GM12801 (cell line): ENCODE data around the gene MYL1.

Source experiments
- CTCF ChIP-seq: IDR thresholded peaks from one replicate; pipeline ENCODE4 v1.5.1; 2011; ENCODE audit warnings: control low read depth; ENCODE audit not compliant: insufficient read length; ENCODE audit errors: extremely low read depth

Gene MYL1

DNA sequence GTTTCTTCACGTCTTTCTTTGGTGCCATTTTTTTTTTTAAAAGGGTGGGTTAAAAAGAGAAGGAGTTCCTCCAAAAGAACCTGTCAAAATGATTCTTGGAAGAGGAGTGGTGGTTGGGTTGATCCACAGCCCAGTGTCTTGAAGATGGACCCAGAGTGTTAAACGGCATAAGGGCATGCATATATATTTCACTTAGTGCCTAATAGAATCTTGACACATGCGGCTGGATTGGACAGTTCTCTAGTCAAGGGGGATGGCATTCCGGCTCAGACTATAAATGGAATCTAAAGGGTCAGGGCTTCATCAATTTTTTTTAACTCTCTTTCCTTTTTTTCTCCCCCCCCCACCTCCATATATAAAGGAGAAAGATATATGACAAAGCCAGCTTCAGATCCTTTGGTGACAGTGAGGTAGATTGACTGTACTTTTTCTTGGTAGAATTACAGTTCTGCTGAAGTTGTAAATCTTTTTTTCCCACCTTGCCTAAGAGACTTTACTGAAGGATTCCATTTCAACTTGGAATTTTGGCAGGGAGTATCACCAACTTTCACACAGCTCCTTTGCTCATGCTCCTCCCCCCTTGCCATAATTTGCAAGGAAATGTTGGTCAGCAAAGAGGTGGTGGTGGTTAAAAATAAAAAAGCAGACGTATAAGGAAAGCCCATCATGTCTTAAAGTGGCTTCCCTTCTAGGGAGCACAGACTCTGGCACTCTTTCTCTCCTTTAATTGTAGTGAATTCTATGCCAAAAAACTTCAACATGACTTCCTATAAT is at the start of gene MYL1:
MYL1 (minus strand) TSS at position 160 of the 774 bp plus-strand sequence; CDS start at position 28, 132 bp downstream.
- no peak for TF ChIP-seq CTCF

DNA sequence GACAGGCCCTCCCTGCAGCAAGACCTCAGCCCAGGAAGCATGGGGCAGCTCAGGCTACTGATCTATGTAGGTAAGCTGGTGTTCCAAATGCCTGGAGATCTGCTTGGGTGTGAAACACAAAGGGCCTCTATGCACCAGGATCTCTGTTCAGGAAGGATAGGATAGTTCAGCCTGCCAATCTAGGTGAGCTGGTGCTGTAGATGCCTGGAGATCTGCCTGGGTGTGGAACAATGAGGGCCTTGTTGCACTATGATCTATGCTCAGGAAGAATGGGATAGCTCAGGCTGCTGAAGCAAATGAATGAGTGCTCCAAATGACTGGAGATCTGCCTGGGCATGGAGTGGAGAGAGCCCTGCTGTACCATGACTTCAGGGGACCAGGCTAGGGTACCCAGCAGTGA is 48.9 kb upstream of the MYL1 start:
- no peak for TF ChIP-seq CTCF

DNA sequence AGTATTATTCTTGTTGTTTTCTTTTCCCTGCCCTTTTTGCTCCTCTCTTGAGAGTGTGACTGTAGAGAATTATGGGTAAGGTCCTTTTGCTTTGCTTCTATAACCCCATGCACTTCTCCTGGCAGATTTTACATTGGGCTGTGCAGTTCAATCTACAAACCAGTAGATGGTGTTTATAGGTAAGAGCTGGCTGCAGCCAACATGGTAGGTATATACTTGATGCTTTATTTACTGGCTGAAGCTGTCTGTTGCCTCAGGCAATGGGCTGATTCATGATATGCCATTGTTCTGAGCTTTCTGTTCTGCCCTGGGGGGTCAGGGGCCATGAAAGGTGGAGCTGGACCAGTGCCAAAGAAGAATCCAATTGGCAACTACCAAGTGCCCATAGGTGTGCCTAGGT is 48.3 kb upstream of the MYL1 start:
- no peak for TF ChIP-seq CTCF

GRCh38 chr2:210360412-210360811 is 45.4 kb upstream of the MYL1 start:
- no peak for TF ChIP-seq CTCF

DNA sequence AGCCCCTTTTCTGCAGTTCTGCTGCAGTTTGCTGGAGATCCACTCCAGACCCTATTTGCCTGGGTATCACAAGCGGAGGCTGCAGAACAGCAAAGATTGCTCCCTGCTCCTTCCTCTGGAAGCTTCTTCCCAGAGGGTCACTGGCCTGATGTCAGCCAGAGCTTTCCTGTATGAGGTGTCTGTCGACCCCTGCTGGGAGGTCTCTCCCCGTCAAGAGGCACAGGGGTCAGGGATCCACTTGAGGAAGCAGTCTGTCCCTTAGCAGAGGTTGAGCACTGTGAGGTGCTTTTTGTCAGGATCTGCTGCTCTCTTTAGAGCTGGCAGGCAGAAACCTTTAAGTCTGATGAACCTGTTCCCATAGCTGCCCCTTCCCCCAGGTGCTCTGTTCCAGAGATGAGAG is 42.0 kb upstream of the MYL1 start:
- no peak for TF ChIP-seq CTCF

- no peak for TF ChIP-seq CTCF
Observed at GRCh38 chr2:210337159-210337558, 22.2 kb upstream of the MYL1 start.

- TF ChIP-seq CTCF: no peak
Observed at GRCh38 chr2:210324906-210325305, 9.9 kb upstream of the MYL1 start.

DNA sequence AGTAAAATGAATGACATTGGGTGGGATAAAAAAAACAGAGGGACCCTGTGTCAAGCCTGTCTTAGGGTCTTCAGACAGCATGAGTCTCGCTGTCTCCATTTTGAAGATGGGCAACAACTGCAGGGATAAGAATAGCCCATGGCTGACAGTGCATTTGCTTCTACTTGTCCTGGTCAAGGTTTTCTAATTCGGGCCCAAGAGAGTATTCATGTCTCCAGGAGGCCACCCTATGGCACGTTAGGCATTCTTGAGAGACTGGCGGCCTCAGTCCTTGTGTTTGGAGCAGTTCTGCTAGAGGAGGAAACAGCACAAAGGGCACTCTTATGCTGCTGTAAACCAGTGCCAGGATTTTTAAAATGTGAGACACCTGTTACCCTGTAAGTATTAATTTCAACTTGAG is 9.5 kb upstream of the MYL1 start:
- no peak for TF ChIP-seq CTCF
